K562 (cell line): Measurements from ENCODE around the gene LATS2. TPM values are rescaled to one million over a fixed set of nuclear protein-coding genes. Genes with fewer than 3 reads are reported as not detected.

Experiments used
- ATAC-seq: fragments of 200-7000 bp; cut with Tn5 transposase; 3 replicates; pipeline ENCODE4 v1.9.1; 2020; ENCODE audit warnings: moderate library complexity
- BruUV-seq: library from RNA; stranded (reverse); fragments of 400-500 nt; replicated peaks from 2 replicates; lab custom pipeline; 2021; lab: Mats Ljungman, UMichigan
- CTCF ChIA-PET: fragments of 300-600 bp; formaldehyde crosslinking; extraction: SDS; loops from one replicate; lab custom pipeline; 2021; ENCODE audit warnings: low intra/inter-chr PET ratio; lab: Yijun Ruan, JAX
- POLR2A ChIA-PET: fragments of 300-600, 350-650 bp; sonication (Branson Sonifier 250); formaldehyde crosslinking; extraction: SDS; loops from one replicate; lab custom pipeline; 2021; ENCODE audit warnings: antibody characterized with exemption, inconsistent platforms; lab: Yijun Ruan, JAX
- DNase-seq, 4 experiments: peaks; one replicate each; pipeline versions ENCODE4 v3.0.0 to v3.0.0-alpha.2; 2011 to 2018; ENCODE audit warnings: low spot score in 3 of 4, mixed read lengths in 3 of 4; ENCODE audit errors: extremely low read depth in 1 of 4
- FAIRE-seq: peaks from 2 replicates; lab custom pipeline; 2011; peaks lifted over from hg19 to GRCh38; lab: Jason Lieb, UNC
- H2AFZ ChIP-seq: 2 replicates; pipeline ENCODE4 v1.6.0; 2011; ENCODE audit warnings: low read depth, low read length, control low read depth, inconsistent platforms
- H3K27ac ChIP-seq: fragments of 200-600 bp; 3 replicates; pipeline ENCODE4 v1.8.0; 2011; ENCODE audit warnings: low read depth, mild to moderate bottlenecking, control low read depth, inconsistent platforms, low read length, moderate library complexity, mixed read lengths; ENCODE audit errors: extremely low read depth
- H3K27me3 ChIP-seq, 2 experiments: fragments of 300-600 bp in 1 of 2; 2 replicates in 1 of 2; 3 replicates in 1 of 2; pipeline versions ENCODE4 v1.6.0 to v1.8.0; 2011; ENCODE audit warnings: inconsistent platforms in 2 of 2, low read length in 2 of 2, mild to moderate bottlenecking in 1 of 2, mixed read lengths in 1 of 2, moderate library complexity in 1 of 2; ENCODE audit not compliant: control insufficient read depth in 2 of 2, insufficient read depth in 2 of 2
- H3K36me3 ChIP-seq: fragments of 300-600 bp; 3 replicates; pipeline ENCODE4 v1.8.0; 2011; ENCODE audit warnings: mild to moderate bottlenecking, low read length, inconsistent platforms; ENCODE audit not compliant: control insufficient read depth, insufficient read depth
- H3K4me1 ChIP-seq, 2 experiments: fragments of 200-600 bp in 1 of 2; replicated peaks in 1 of 2; 2 replicates in 1 of 2; 3 replicates in 1 of 2; pipeline versions ENCODE4 v1.5.1 to v1.8.0; 2011; ENCODE audit warnings: inconsistent platforms in 2 of 2, low read length in 2 of 2, mild to moderate bottlenecking in 1 of 2, mixed read lengths in 1 of 2, moderate library complexity in 1 of 2; ENCODE audit not compliant: control insufficient read depth in 2 of 2, insufficient read depth in 2 of 2
- H3K4me2 ChIP-seq: 2 replicates; pipeline ENCODE4 v1.6.1; 2011; ENCODE audit warnings: low read length, control low read depth, inconsistent platforms, mixed read lengths; ENCODE audit not compliant: insufficient read depth
- H3K4me3 ChIP-seq: fragments of 200-600 bp; sonication (generic), shearing (Covaris generic); 2 replicates; pipeline ENCODE4 v1.5.1; 2016; ENCODE audit warnings: control low read depth, inconsistent platforms
- H3K79me2 ChIP-seq: fragments of 200-600 bp; 3 replicates; pipeline ENCODE4 v1.8.0; 2011; ENCODE audit warnings: low read length, inconsistent platforms; ENCODE audit not compliant: control insufficient read depth, insufficient read depth
- H3K9ac ChIP-seq, 2 experiments: 2 replicates each; pipeline versions ENCODE4 v1.6.0 to v1.6.1; 2011; ENCODE audit warnings: low read depth in 2 of 2, low read length in 2 of 2, control low read depth in 1 of 2, inconsistent platforms in 1 of 2, mild to moderate bottlenecking in 1 of 2, mixed read lengths in 1 of 2; ENCODE audit not compliant: insufficient read depth in 1 of 2
- H3K9me1 ChIP-seq: one replicate; pipeline ENCODE4 v1.6.0; 2011; ENCODE audit warnings: inconsistent platforms, mild to moderate bottlenecking, low read length, moderate library complexity; ENCODE audit not compliant: control insufficient read depth, insufficient read depth
- H3K9me3 ChIP-seq: replicated peaks from 2 replicates; pipeline ENCODE4 v1.5.1; 2011; ENCODE audit warnings: low read depth, low read length, inconsistent platforms; ENCODE audit not compliant: control insufficient read depth, insufficient read depth
- H4K20me1 ChIP-seq: replicated peaks from 2 replicates; pipeline ENCODE4 v1.6.1; 2011; ENCODE audit warnings: low read length, inconsistent platforms, mixed read lengths; ENCODE audit not compliant: control insufficient read depth, insufficient read depth
- CEBPB ChIP-seq: fragments of 450-650 bp; IDR thresholded peaks from 2 replicates; pipeline ENCODE4 v1.6.1; 2016; ENCODE audit warnings: missing genetic modification characterization, missing compliant biosample characterization
- HDAC3 ChIP-seq: fragments of 450-650 bp; IDR thresholded peaks from 2 replicates; pipeline ENCODE4 v1.6.1; 2018; ENCODE audit warnings: borderline replicate concordance, mild to moderate bottlenecking, moderate library complexity; ENCODE audit not compliant: partially characterized antibody
- HNRNPUL1 ChIP-seq: fragments of 200-400 bp; formaldehyde crosslinking; IDR thresholded peaks from 2 replicates; pipeline ENCODE4 v1.6.1; 2017; ENCODE audit warnings: low read length
- IRF2 ChIP-seq: sonication (generic); formaldehyde crosslinking; IDR thresholded peaks from 2 replicates; pipeline ENCODE4 v1.8.1; 2022; ENCODE audit warnings: mild to moderate bottlenecking, missing genetic modification reagents
- RFX5 ChIP-seq: IDR thresholded peaks from 2 replicates; pipeline ENCODE4 v1.6.1; 2011; ENCODE audit warnings: low read depth, mild to moderate bottlenecking, improper control_type of control experiment, low read length
- SIN3A ChIP-seq, 2 experiments: fragments of 150-350 bp in 1 of 2; IDR thresholded peaks; 2 replicates each; pipeline ENCODE4 v1.6.1; 2011 to 2016; ENCODE audit warnings: borderline replicate concordance in 2 of 2, low read depth in 2 of 2, low read length in 2 of 2, mild to moderate bottlenecking in 2 of 2, moderate library complexity in 2 of 2; ENCODE audit not compliant: control insufficient read depth in 1 of 2
- ZKSCAN8 ChIP-seq: fragments of 200-800 bp; sonication (Bioruptor generic); IDR thresholded peaks from 2 replicates; pipeline ENCODE4 v1.6.1; 2016; ENCODE audit warnings: missing genetic modification characterization, missing compliant biosample characterization
- ZNF263 ChIP-seq: sonication (generic); formaldehyde crosslinking; IDR thresholded peaks from 2 replicates; pipeline ENCODE4 v1.8.0; 2022; ENCODE audit warnings: mild to moderate bottlenecking, missing genetic modification reagents, borderline replicate concordance
- WGBS: fragments of 100-300 bp; shearing (Covaris generic); methylation state at CpG from one replicate; pipeline ENCODE4 v1.1.6; 2016; ENCODE audit warnings: low coverage, mixed read lengths; ENCODE audit not compliant: insufficient coverage; ENCODE audit errors: missing lambda C conversion rate; 5-methylcytosine and 5-hydroxymethylcytosine counted together
- in situ Hi-C: fragments of 300-500 bp; cut with MboI; formaldehyde crosslinking; loops from 4 replicates; pipeline ENCODE4 v1.15.0; 2018; ENCODE audit warnings: inconsistent platforms, mixed read lengths
- intact Hi-C: fragments of 100-400 bp; cut with micrococcal nuclease; formaldehyde crosslinking; loops from 2 replicates; pipeline ENCODE4 v1.14.2; 2022
- polyA plus RNA-seq, 8 experiments: library from polyadenylated mRNA; depleted of rRNA in 4 of 8; stranded (reverse) in 5 of 8; unstranded in 3 of 8; fragments of >200 nt; fragmentation: Nextera tagmentation in 2 of 8; fragmentation: Illumina TruSeq in 1 of 8; extraction: Ambion mirVana in 2 of 8; extraction: Trizol in 1 of 8; gene quantifications; 2 replicates each; pipeline versions ENCODE4 v1.2.1 to v1.2.3, GENCODE V29; 2011 to 2014; ENCODE audit warnings: inconsistent platforms in 1 of 8, missing spikeins in 1 of 8
- total RNA-seq, 7 experiments: library from RNA; depleted of rRNA in 6 of 7; stranded (reverse); fragments of >200 nt in 6 of 7; fragmentation: Illumina TruSeq in 2 of 7; extraction: Trizol in 2 of 7; gene quantifications; 2 replicates each; pipeline versions ENCODE4 v1.2.1 to v1.2.3, GENCODE V29; 2011 to 2021; ENCODE audit warnings: low replicate concordance in 1 of 7
- TF ChIP-seq, protein P1 (sequence below), 2 experiments: fragments of 450-650 bp; IDR thresholded peaks; 2 replicates each; pipeline ENCODE4 v1.6.1; 2018; ENCODE audit warnings: mild to moderate bottlenecking in 2 of 2, low read depth in 1 of 2; ENCODE audit not compliant: partially characterized antibody in 2 of 2
- TF ChIP-seq, protein P2 (sequence below): fragments of 200-800 bp; sonication (Bioruptor generic); IDR thresholded peaks from 2 replicates; pipeline ENCODE4 v1.6.1; 2017; ENCODE audit warnings: missing genetic modification characterization, missing compliant biosample characterization
- TF ChIP-seq, protein P3 (sequence below), 2 experiments: IDR thresholded peaks; 2 replicates each; pipeline ENCODE4 v1.6.1; 2011; ENCODE audit warnings: borderline replicate concordance in 1 of 2, control low read depth in 1 of 2, low read depth in 1 of 2, low read length in 1 of 2, mild to moderate bottlenecking in 1 of 2, mixed read lengths in 1 of 2, moderate library complexity in 1 of 2; ENCODE audit not compliant: insufficient read depth in 1 of 2, insufficient read length in 1 of 2, poor library complexity in 1 of 2, severe bottlenecking in 1 of 2; ENCODE audit errors: extremely low read depth in 1 of 2

Gene LATS2
- total and polyA plus RNA-seq, 9 of the 15 experiments (the other 6 are each of a cell fraction or from before 2014, with no cell fraction given) = 0.18 to 3.7 (median 0.76) TPM

DNA sequence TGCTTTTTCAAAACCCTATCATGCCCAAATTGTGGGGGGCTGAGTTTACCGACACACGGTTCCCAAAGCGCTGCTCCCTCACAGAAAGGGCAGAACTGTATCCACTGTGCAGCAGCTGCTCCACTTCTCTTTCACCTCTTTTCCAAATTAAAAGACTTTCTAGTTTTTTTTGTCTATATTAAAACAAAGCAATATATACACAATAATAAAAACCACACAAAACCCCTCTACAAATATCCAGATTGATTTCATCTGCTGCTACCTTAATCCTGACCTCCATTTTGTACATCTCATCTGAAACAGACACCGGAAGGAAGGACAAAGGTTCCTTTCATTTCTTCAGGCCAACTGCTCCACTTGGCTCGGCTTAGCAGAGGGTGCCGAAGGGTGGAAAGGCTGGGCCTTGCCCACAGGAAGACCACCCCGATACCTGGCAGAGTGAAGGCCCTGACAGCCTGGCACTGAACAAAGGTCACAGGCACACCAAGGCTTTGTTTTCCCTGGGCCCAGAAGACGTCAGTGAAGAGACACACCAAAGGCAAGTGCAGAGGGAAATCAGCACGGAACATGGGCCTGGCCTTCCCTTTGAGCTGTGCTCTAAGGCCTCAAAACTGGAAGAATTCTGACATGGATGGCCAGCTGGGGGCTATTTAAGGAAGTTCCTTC lies 71.6 kb downstream of the LATS2 start (continued):
- TF ChIP-seq SIN3A (IDR thresholded peaks at IDR 0.05; ENCODE audit: borderline replicate concordance in 2 of 2, control insufficient read depth in 1 of 2, low read depth in 2 of 2, low read length in 2 of 2) = no peak
- TF ChIP-seq, protein P1, sequence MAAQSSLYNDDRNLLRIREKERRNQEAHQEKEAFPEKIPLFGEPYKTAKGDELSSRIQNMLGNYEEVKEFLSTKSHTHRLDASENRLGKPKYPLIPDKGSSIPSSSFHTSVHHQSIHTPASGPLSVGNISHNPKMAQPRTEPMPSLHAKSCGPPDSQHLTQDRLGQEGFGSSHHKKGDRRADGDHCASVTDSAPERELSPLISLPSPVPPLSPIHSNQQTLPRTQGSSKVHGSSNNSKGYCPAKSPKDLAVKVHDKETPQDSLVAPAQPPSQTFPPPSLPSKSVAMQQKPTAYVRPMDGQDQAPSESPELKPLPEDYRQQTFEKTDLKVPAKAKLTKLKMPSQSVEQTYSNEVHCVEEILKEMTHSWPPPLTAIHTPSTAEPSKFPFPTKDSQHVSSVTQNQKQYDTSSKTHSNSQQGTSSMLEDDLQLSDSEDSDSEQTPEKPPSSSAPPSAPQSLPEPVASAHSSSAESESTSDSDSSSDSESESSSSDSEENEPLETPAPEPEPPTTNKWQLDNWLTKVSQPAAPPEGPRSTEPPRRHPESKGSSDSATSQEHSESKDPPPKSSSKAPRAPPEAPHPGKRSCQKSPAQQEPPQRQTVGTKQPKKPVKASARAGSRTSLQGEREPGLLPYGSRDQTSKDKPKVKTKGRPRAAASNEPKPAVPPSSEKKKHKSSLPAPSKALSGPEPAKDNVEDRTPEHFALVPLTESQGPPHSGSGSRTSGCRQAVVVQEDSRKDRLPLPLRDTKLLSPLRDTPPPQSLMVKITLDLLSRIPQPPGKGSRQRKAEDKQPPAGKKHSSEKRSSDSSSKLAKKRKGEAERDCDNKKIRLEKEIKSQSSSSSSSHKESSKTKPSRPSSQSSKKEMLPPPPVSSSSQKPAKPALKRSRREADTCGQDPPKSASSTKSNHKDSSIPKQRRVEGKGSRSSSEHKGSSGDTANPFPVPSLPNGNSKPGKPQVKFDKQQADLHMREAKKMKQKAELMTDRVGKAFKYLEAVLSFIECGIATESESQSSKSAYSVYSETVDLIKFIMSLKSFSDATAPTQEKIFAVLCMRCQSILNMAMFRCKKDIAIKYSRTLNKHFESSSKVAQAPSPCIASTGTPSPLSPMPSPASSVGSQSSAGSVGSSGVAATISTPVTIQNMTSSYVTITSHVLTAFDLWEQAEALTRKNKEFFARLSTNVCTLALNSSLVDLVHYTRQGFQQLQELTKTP (IDR thresholded peaks at IDR 0.05; ENCODE audit: low read depth in 1 of 2, partially characterized antibody in 2 of 2) = no peak

DNA sequence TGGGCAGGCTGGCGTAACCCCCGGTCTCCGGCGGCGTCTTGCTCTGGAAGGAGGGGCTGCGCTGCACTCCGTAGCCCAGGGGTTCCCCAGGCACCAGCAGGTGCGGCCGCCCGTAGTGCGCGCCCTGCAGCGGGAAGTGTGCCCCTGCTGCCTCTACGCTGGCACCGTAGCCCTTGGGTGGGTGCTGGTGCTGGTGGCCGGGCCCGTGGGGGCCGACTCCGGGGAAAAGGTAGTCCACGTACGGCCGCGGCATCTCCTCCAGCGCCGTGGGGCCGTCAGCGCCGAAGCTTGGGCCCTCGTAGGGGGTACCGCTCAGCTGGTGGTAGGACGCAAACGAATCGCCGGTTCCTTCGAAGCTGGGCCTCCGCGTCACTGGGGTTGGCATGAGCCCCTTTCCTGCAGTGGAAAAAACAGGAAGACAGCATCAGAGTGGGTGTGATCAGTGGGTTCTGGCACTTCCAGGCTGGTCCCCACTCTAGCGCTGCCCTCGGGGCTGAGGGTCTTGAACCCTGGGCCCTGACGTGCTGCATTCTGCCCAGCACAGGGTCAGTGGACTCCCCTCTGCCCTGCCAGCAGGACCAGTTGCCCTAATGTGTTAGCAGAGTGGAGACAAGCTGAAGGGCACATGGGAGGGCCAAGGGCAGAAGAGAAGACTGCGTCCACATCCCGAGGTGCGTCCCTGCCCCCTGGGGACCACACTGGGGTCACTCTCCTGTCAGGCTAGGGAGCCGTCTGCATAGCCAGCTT lies 72.3 kb downstream of the LATS2 start:
- ATAC-seq = no peak
- in situ Hi-C loops = no loop called here
- H3K36me3 ChIP-seq = no peaks in the 10 kb centered on the region

More for the DNA sequence above, 72.3 kb downstream of the LATS2 start:
- WGBS = 62% methylated on average over 5 of the region's 44 CpGs
- no peaks in the 10 kb centered on the region for H3K9me1 ChIP-seq
- H3K4me2 ChIP-seq = no peak overlapping the region
- H3K9ac ChIP-seq = no peak overlapping the region
- TF ChIP-seq ZNF263 (CRISPR knock-in tag) (no peak), RFX5 (no peak), HNRNPUL1 (no peak), ZKSCAN8 (CRISPR knock-in tag) (no peak), HDAC3 (no peak), CEBPB (tag) (no peak), IRF2 (CRISPR knock-in tag) (no peak)
- TF ChIP-seq, protein P2, sequence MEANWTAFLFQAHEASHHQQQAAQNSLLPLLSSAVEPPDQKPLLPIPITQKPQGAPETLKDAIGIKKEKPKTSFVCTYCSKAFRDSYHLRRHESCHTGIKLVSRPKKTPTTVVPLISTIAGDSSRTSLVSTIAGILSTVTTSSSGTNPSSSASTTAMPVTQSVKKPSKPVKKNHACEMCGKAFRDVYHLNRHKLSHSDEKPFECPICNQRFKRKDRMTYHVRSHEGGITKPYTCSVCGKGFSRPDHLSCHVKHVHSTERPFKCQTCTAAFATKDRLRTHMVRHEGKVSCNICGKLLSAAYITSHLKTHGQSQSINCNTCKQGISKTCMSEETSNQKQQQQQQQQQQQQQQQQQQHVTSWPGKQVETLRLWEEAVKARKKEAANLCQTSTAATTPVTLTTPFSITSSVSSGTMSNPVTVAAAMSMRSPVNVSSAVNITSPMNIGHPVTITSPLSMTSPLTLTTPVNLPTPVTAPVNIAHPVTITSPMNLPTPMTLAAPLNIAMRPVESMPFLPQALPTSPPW (CRISPR knock-in tag) = no peak
- TF ChIP-seq, protein P3, sequence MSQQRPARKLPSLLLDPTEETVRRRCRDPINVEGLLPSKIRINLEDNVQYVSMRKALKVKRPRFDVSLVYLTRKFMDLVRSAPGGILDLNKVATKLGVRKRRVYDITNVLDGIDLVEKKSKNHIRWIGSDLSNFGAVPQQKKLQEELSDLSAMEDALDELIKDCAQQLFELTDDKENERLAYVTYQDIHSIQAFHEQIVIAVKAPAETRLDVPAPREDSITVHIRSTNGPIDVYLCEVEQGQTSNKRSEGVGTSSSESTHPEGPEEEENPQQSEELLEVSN (IDR thresholded peaks at IDR 0.05; ENCODE audit: borderline replicate concordance in 1 of 2, extremely low read depth in 1 of 2, insufficient read depth in 1 of 2, insufficient read length in 1 of 2, low read depth in 1 of 2, low read length in 1 of 2, poor library complexity in 1 of 2, severe bottlenecking in 1 of 2) = no peak
- intact Hi-C loops = no loop called here
- H2AFZ ChIP-seq = no peak overlapping the region
- DNase-seq (no peak), FAIRE-seq (no peak)
- ChIA-PET CTCF (no interaction called here), POLR2A (no interaction called here)
- H3K27ac ChIP-seq = no peak overlapping the region
- no peak overlapping the region for H3K4me3 ChIP-seq
- no peaks in the 10 kb centered on the region for H3K9me3 ChIP-seq
- peaks cover 5% of the 10 kb centered on the region for H4K20me1 ChIP-seq
- no peaks in the 10 kb centered on the region for H3K27me3 ChIP-seq
- H3K4me1 ChIP-seq = peaks cover 10 to 11% of the 10 kb centered on the region in 2 experiments; a peak in 4 of 5 replicates
- BruUV-seq = no TSS peak
- no peaks in the 10 kb centered on the region for H3K79me2 ChIP-seq
